ENCODE results near the gene ZNF280D.
"Not testable (repeated sequence)": the region's sequence is repeated elsewhere in the genome, so short reads cannot be mapped to it uniquely, and the experiment has no call there.

ZNF280D gene, protein sequence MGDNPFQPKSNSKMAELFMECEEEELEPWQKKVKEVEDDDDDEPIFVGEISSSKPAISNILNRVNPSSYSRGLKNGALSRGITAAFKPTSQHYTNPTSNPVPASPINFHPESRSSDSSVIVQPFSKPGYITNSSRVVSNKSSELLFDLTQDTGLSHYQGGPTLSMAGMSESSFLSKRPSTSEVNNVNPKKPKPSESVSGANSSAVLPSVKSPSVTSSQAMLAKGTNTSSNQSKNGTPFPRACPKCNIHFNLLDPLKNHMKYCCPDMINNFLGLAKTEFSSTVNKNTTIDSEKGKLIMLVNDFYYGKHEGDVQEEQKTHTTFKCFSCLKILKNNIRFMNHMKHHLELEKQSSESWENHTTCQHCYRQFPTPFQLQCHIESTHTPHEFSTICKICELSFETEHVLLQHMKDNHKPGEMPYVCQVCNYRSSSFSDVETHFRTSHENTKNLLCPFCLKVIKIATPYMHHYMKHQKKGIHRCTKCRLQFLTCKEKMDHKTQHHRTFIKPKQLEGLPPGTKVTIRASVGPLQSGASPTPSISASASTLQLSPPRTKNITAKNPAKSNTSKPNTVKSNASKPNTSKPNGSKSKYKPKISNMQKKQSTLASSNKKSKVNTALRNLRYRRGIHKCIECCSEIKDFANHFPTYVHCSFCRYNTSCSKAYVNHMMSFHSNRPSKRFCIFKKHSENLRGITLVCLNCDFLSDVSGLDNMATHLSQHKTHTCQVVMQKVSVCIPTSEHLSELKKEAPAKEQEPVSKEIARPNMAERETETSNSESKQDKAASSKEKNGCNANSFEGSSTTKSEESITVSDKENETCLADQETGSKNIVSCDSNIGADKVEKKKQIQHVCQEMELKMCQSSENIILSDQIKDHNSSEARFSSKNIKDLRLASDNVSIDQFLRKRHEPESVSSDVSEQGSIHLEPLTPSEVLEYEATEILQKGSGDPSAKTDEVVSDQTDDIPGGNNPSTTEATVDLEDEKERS

GRCh38 chr15:56733136-56734012 is at the start of gene ZNF280D:
TSS of gene ZNF280D (minus strand) at chr15:56733509. CDS start at chr15:56707109, 26,400 bp downstream.
- peak; percentile 82 for DNase-seq (ENCODE audit: low spot score)

- DNase-seq (ENCODE audit: low spot score) = no peak
Observed at GRCh38 chr15:56782306-56782705, 49.0 kb upstream of the ZNF280D start.

DNA sequence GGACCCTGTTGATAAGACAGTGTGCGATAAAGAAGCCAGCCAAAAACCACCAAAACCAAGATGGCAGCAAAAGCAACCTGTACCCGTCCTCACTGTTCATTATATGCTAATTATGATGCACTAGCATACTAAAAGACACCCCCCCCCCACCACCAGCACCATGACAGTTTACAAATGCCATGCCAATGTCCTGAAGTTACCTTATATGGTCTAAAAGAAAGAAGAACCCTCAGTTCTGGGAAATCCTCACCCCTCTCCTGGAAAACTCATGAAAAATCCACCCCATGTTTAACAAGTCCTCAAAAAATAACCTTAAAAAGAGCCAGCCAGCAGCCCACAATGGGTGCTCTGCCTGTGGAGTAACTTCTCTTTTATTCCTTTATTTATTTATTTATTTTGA is 48.4 kb upstream of the ZNF280D start:
- DNase-seq (ENCODE audit: low spot score) = no peak

- not testable (repeated sequence) for DNase-seq (ENCODE audit: low spot score)
Observed at GRCh38 chr15:56780102-56780725, 46.9 kb upstream of the ZNF280D start.

DNA sequence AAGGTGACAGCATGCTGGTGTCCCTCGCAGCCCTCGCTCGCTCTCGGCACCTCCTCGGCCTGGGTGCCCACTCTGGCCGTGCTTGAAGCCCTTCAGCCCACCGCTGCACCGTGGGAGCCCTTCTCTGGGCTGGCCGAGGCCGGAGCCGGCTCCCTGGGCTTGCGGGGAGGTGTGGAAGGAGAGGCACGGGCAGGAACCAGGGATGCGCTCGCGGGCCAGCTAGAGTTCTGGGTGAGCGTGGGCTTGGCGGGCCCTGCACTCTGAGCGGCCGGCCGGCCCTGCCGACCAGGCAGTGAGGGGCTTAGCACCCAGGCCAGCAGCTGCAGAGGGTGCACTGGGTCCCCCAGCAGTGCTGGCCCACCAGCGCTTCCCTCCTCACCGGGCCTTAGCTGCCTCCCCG is 46.1 kb upstream of the ZNF280D start:
- not testable (repeated sequence) for DNase-seq (ENCODE audit: low spot score)

GRCh38 chr15:56778761-56779160 is 45.5 kb upstream of the ZNF280D start:
- DNase-seq (ENCODE audit: low spot score) = no peak

DNA sequence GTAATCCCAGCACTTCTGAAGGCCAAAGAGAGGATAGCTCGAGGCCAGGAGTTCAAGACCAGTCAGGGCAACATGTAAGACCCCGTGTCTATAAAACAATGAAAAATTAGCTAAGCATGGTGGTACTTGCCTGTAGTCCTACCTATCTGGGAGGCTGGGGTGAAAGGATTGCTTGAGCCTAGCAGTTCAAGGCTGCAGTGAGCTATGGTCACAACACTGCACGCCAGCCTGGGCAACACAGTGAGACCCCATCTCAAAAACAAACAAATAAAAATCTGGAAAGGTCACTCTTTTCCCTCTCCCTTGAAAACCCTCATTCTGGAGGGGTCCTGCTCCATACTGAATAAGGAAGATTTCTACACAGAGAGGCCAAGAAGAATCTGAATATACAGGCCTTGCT is 43.5 kb upstream of the ZNF280D start:
- DNase-seq (ENCODE audit: low spot score) = no peak

DNA sequence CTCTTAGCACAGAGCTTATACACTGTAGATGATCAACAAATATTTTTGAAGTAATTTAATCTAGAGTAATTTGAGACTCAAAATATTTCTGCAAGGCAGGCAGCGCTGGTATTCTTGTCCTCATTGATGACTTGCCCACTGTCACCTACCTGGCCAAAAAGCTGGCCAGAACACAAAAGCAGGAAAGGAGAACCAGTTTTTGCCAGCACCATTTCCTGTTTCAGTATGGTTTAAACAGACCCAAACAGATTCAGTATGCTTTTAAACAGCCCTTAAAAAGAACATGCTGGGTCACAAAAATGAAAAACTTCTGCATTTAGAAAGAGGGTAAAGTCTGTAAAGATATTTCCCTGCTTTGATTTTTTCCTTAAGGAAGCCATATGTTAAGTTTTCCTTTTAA is 42.3 kb upstream of the ZNF280D start:
- no peak for DNase-seq (ENCODE audit: low spot score)

DNA sequence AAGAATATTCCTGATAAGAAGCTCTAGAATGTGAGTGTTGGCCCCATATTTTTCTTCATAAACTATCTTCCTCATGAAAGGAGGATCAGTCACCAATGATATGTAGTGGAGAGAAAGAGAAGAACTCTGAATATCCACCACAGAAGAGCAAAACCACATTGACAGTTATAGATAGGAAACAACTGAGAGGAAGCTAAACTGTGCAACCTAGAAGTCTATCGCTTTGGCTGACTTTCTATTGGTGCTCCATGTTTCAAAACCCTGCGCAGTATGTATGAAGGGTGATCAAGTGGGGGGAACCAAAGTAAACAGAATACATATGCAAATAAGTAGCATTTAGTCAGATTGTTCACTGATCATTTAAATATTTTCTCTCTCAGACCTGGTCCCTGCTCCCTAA is 41.0 kb upstream of the ZNF280D start:
- no peak for DNase-seq (ENCODE audit: low spot score)

- DNase-seq (ENCODE audit: low spot score) = no peak
Observed at GRCh38 chr15:56772868-56773639, 39.7 kb upstream of the ZNF280D start.

GRCh38 chr15:56770173-56770572 is 36.9 kb upstream of the ZNF280D start:
- DNase-seq (ENCODE audit: low spot score) = no peak

- no peak for DNase-seq (ENCODE audit: low spot score)
Observed at GRCh38 chr15:56767315-56767714, 34.0 kb upstream of the ZNF280D start.

DNA sequence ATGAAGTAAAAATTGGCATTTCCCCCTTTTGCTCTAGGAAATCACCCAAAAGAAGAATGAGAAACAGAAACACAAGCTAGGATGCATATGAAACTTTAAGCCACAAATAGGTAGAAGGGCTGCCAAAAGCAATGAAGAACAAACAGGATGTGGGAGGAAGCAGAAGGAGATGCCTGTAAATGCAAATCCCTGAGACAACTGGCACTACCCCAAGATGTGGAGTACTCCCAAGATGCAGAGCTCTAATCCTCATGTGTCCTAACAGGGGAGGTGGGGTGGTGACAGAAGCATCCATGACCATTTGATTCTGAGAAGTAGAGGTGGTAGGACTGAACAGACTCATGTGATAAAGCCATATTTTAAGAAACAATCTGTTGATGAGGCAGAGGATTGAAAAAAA is 31.9 kb upstream of the ZNF280D start:
- no peak for DNase-seq (ENCODE audit: low spot score)

GRCh38 chr15:56763141-56763895 is 30.0 kb upstream of the ZNF280D start:
- DNase-seq (ENCODE audit: low spot score) = no peak

- DNase-seq (ENCODE audit: low spot score) = no peak
Observed at GRCh38 chr15:56760186-56760585, 26.9 kb upstream of the ZNF280D start.

- no peak for DNase-seq (ENCODE audit: low spot score)
Observed at GRCh38 chr15:56759450-56759845, 26.1 kb upstream of the ZNF280D start.

GRCh38 chr15:56758770-56759449 is 25.6 kb upstream of the ZNF280D start:
- DNase-seq (ENCODE audit: low spot score) = no peak

- no peak for DNase-seq (ENCODE audit: low spot score)
Observed at GRCh38 chr15:56757875-56758274, 24.6 kb upstream of the ZNF280D start.

- DNase-seq (ENCODE audit: low spot score) = no peak
Observed at GRCh38 chr15:56754772-56755370, 21.6 kb upstream of the ZNF280D start.
